Panc1 (cell line): Measurements from ENCODE around the gene DIP2C.

Source experiments
- CTCF ChIP-seq: fragments of 450-650 bp; IDR thresholded peaks from 2 replicates; pipeline ENCODE4 v1.5.1; 2017; ENCODE audit warnings: mild to moderate bottlenecking
- POLR2AphosphoS5 ChIP-seq: IDR thresholded peaks from 2 replicates; pipeline ENCODE4 v1.6.1; 2012; ENCODE audit warnings: mild to moderate bottlenecking, low read depth, low read length, moderate library complexity
- REST ChIP-seq, 2 experiments: IDR thresholded peaks; 2 replicates each; pipeline ENCODE4 v1.6.1; 2011 to 2012; ENCODE audit warnings: low read depth in 2 of 2, control low read depth in 1 of 2, low read length in 1 of 2, mild to moderate bottlenecking in 1 of 2, moderate library complexity in 1 of 2; ENCODE audit not compliant: insufficient read depth in 1 of 2

GRCh38 chr10:288316-289200 is 400.9 kb downstream of the DIP2C start:
- TF ChIP-seq POLR2AphosphoS5 (no peak), CTCF (no peak), REST (IDR thresholded peaks at IDR 0.05; ENCODE audit: insufficient read depth in 1 of 2, low read depth in 2 of 2, low read length in 1 of 2) (no peak)
